HG03175 (cell line): ENCODE results near the gene SOS1.
"Not testable (repeated sequence)": the region's sequence is repeated elsewhere in the genome, so short reads cannot be mapped to it uniquely, and the experiment has no call there.

Source experiments
- ATAC-seq: cut with Tn5 transposase; IDR thresholded peaks from one replicate; pipeline ENCODE4 v1.9.1; 2021; ENCODE audit warnings: mild to moderate bottlenecking, moderate library complexity; ENCODE audit not compliant: unreplicated experiment

Gene SOS1

DNA sequence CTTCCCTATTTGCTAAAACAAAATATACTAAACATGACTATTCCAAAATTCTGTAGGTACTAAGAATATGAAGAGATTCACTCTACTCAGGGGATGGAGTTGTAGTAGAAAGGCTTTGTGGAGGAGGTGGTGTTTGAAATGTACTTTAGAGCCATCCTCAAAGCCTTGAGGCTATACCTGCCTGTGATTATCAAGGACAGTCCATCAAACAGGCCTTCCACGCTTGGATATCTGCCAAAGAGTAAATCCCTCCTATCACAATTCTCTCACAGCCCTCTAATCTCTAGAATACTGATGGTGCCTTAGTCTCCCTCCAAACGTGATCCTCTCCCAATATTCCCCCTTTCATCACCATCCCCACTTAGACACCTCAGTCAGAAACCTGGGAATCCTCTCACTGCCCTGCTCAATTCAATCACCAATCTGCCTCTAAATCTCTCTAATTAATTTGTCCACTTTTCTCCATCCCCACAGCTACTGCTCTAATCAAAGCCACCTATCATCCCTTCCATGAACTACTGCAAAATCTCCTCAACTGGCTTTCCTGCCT lies 13.1 kb downstream of the SOS1 start:
- no peak for ATAC-seq

DNA sequence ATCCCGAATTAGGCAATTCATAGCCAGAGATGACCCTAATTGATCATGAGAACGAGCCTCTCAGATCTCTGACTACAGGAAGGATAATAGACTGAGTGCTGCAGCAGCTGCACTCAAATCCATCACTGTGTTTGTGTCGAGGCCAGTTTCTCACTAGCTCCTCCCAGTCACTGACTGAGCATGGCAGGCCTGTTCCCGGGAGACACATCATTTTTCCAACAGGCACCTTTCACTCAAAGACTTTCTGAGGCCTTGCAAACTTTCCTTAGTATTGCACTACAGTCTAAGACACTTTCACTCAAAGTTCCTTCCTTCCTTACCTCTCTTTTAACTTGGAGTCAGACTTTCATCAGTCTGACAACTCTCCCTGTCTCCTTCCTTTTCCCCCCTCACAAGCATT lies 13.7 kb downstream of the SOS1 start:
- ATAC-seq = no peak

DNA sequence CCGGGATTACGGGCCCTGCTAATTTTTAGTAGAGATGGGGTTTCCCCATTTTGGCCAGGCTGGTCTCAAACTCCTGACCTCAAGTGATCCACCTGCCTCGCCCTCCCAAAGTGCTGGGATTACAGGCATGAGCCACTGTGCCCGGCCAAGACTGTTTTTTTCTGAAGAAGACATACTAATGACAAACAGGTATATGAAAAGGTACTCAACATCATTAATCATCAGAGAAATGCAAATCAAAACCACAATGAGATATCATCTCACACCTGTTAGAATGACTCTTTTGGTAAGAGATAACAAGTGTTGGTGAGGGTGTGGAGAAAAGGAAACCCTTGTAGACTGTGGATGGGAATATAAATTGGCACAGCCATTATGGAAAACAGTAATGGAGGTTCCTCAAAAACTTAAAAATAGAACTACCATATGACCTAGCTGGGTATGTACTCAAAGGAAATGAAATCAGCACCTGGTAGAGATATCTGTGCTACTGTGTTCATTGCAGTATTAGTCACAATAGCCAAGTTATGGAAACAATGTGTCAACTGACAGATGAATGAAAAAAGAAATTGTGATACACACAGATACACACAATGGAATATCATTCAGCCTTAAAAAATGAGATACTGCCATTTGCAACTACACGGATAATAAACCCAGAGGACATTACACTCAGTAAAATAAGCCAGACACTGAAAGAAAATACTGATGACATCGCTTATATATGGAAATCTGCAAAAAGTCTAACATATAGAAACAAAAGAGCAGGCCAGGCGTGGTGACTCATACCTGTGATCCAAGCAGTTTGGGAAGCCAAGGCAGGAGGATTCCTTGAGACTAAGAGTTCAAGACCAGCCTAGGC lies 20.8 kb downstream of the SOS1 start:
- peak; percentile 72 for ATAC-seq

DNA sequence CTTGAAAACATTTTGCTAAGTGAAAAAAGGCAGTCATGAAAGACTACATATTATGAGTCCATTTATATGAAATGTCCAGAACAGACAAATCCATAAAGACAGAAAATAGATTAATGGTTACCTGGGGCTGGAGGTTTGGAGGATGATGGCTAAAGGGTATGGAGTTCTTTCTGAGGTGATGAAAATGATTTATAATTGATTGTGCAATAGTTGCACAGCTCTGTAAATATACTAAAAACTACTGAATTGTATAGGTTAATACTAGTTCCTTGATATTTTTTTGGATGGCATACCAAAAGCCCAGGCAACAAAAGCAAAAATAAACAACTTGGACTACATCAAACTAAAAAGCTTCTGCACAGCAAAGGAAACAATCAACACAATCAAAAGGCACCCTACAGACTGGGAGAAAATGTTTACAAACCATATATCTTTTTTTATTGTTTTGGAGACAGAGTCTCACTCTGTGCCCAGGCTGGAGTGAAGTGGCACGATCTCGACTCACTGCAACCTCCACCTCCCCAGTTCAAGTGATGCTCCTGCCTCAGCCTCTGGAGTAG lies 21.5 kb downstream of the SOS1 start:
- ATAC-seq = no peak

DNA sequence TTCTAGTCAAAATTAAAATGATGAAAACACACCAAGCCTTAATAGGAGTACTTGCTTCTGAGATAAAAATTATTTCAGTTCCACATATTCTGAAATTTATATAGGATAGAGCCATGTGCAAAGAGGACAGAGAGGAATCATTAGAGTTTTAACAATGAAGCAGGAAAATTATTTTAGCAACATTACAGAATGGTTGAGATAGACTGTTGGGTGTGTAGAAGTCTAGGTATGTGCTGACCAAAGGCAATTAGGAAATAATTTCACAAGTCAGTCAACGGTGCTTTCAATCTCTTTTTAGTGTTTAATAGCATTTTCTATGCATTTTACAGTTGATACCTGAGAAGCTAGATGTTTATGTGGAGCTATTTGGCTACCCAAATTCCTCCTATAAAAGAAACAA lies 25.2 kb downstream of the SOS1 start:
- ATAC-seq = no peak

DNA sequence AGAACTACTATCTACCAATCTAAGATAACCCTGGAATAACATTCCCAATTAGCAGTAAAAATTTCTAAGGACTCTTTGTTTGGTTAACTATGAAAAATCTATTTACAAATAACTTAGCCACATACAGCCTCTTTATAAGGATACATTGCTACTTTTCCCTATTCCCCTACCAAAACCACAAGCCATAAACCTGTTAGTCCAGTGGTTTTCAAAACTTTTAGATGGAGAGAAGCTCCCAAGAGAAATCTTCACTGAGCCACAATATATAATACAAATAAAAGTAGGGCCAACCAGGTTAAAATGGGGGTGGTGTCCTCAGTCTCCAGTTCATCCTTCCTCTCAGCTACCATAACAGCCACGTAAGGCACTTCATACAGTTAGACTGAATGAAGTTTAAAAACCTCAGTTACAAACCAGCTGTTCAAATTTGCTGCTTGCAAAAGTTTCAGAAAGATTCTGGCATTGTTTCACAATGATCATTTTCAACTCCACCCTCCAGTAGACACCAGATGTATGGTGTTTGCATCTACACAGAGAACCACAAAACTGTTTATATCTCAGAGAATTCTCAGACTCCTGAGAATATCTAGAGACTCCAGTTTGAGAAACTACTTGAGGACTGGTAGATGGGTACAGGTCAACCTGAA lies 26.0 kb downstream of the SOS1 start:
- ATAC-seq = peak; percentile 71

DNA sequence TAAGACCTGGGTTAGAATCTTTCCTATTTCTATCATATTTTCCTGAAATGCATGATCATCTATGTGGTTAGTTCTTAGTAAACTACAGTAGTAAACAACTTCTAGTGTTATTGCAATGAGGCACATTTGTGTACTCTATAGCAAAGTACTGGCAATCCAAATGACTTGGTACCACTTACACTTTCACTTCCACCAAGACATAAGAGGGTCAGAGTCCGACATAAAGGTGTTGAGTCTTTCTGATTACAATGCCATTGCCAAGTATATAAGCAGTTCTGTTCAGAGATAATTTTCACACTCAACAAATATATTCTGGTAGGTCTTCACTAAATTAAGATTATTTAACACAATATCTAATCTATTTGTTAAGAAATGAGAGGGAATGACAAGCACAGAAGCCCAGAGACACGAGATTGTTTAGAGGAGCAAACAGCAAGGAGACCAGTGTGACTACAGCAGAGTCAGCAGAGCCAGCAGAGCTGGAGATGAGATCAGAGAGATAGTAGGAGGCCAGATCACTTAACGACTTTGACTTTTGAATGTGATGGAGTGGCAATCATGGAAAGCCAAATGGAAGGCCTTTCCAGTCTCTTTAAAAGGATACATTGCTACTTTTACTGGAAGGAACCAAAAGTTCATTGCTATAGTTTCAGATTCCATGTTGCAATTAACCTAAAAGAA lies 27.5 kb downstream of the SOS1 start:
- ATAC-seq = peak; percentile 54

DNA sequence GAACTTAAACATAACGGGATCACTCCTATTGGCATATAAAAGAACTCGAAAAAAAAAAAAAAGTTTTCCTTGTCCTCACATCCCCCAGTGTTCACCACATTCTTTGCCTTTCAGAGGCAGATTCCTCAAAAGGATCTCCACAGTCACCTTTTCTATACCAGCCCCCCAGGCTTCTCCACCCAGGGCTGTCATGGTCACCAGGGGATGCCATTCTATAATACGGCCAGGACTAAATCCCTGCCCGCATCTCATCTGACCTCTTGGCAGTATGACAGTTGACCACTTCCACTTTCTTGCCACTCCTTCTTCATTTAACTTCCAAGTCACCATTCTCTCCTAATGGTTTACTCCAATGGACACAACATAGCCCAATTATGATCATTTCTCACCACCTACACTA lies 29.3 kb downstream of the SOS1 start:
- no peak for ATAC-seq

DNA sequence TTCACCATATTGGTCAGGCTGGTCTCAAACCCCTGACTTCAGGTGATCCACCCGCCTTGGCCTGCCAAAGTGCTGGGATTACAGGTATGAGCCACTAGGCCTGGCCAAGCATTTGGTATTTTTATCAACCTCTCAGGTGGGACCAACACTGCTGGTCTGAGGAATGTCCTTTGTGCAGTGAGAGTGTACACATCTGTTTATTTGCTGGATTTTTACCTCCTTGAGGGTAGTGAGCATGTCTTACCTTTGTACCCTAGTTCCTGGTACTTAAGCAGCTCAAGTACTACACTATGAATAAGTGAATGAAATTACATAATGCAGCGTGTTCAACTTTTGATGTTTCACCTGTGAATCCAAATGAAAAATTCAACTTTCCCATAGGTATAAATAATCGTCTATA lies 29.8 kb downstream of the SOS1 start:
- no peak for ATAC-seq

DNA sequence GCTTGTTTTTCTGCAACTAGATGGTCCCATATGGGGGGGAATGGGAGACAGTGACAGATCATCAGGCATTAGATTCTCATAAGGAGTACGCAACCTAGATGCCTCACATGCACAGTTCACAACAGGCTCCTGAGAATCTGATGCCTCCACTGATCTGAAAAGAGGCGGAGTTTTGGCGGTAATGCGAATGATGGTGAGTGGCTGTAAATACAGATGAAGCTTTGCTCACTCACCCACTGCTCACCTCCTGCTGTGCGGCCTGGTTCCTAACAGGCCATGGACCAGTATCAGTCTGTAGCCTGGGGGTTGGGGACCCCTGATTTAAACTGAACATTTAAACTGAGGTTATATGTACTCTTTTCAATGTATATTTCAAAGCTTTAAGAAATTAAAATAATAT lies 40.7 kb downstream of the SOS1 start:
- ATAC-seq = no peak

DNA sequence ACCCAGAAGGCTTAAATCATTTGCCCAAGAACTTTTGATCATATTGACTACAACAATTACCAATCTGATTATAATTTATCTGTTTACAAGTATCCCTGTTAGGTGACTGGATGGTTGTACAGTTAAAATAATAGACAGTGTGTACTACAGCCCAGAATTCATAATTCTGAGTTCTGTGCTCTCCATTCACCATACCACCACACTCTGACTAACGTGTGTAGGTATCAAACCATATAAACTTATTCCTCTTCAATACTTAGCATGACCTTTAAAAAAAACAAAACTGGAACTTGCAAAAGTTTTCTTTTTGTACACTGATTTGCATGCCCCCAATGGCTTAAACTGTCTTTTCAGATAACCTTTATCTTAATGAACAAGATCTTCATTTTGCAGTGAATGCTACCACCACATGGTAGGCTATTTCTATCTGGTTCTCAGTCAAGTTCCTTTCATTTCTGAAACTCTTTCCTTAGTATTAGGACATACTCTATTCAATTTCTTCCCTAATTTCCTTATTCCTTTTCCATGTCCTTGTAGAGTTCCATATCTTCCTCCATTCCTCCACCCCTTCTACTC lies 50.9 kb downstream of the SOS1 start:
- no peak for ATAC-seq

DNA sequence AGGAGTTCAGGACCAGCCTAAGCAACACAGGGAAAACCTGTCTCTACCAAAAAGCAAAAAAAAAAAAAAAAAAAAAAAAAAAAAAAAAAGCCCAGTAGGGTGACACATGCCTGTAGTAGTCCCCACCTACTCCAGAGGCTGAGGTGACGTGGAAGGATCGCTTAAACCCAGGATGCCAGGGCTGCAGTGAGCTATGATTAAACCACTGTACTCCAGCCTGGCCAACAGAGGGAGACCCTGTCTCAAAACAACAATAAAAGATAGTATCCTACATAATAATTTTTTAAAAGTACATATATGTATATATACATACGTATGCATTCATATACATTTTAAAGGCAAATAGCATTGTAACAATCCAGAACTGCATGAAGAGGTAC lies 51.7 kb downstream of the SOS1 start:
- ATAC-seq = no peak

DNA sequence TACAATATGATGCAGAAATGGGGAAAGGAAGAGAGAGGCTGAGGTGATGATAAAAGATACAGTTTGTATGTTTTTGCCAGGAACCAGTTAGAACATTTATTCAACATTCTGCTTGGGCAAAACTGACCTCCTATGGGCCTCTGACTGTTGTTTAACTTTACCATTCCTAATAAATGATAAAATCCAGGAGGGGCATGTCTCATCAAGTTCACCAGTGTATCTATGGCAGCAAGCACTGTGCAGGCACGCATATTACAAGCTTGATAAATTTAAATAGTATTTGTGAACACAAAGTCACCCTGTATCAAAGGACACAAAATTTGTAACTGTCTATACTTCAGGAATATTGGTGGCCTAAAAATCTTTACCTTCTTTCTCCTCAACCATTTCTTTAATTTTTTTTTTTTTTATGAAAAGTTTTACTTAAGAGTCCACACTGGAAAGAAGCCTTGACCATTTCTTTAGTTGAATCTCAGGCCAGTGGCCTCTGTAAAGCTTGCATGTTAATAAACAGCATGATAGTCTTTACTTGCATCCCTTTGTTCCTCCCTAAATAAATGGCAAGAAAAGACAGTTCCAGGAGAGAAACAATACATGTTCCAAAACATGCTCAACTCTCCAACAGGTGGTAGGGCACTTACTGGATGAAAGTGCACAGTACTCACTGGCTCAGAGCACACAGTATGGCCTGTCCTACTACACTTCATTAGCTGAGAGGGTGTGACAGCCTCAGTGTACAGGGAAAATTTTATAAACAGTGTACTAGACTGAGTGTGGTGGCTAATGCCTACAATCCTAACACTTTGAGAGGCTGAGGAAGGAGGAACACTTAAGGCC lies 52.3 kb downstream of the SOS1 start:
- ATAC-seq = no peak

DNA sequence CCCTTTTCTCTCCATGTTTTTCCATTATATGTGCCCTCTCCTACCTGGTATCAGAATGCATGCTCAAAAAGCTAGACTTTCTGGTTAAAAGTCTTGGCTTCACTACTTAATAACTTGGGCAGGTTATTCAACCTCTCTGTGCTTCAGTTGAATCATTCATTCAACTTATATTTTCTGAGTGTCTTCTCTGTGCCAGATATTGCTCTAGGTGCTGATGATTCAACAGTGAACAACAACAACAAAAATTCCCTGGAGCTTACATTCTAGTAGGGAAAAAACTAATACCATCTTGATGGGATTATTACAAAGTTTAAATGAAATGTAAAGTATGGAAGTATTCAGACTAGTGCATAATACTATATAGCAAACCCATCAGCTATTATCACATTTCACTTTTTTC lies 55.2 kb downstream of the SOS1 start:
- ATAC-seq = no peak

DNA sequence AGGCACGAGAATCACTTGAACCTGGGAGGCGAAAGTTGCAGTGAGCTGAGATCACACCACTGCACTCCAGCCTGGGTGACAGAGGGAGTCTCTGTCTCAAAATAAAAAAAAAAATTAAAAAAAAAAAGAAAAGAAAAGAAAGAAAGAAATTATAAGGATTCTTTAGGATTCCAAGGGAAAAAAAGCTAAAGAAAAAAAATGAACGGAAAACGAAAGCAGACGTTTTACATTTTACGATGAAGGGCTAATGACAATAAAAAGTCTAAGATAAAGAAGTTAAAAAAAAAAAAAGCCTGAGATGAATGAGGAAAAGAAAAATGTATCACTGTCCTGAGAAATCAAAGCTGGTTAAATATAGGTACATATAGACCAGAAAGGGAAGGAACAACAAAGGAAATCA lies 58.5 kb downstream of the SOS1 start:
- ATAC-seq = no peak

DNA sequence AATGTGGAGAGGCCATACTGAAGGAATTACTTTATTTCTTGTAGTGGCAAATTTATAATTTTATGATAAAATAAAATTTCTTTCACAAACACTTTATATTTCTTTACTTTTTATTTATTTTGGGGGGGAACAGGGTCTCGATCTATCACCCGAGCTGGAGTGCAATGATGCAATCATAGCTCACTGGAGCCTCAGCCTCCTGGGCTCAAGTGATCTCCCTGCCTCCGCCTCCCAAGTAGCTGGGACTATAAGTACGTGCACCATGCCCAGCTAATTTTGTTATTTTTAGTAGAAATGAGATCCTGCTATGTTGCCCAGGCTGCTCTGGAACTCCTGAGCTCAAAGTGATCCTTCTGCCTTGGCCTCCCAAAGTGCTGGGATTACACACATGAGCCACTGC lies 59.6 kb downstream of the SOS1 start:
- no peak for ATAC-seq

DNA sequence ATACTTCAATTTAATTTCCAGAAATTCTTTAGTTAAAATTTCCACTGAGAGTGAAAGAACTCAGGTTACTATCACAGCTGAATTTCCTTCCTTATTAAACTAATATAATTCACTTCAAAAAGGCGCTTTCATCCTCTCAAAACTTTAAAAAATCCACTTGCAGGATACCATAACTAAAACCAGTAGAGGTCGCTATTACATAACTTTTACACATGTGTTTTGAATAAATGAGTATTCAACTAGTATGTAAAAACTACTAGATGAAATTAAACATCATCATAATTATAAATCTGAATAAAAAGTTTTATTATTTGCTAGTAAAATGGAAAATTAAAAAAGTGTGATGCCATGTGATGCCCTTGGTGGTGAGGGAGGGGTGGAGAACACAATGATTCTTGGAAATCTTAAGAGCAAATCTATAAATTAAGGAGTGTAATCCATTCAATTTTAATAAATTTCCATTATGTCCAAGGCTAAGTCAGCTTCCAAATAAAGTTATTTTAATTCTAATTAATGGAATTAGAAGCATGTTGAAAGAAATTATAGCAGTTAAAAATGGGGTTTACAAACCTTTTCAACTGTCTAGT lies 61.4 kb downstream of the SOS1 start:
- peak; percentile 52 for ATAC-seq

DNA sequence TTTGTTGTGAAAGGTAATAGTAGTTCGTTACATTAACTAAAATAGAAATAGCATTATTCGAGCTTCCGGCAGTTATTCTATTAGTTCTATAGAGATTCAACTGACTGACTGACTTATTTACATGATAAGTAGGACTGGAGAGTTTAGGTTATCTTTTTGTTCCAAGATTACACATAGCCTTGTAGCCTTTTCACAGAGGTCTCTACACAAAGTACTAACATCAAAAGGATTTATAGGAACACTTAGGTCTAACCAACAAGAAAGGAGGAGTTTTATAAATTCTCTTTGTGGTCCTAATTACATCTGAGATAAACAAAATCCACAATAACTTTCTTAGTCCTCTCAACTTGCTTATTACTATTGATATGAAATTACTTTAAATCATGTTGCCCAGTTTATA lies 62.8 kb downstream of the SOS1 start:
- ATAC-seq = no peak

DNA sequence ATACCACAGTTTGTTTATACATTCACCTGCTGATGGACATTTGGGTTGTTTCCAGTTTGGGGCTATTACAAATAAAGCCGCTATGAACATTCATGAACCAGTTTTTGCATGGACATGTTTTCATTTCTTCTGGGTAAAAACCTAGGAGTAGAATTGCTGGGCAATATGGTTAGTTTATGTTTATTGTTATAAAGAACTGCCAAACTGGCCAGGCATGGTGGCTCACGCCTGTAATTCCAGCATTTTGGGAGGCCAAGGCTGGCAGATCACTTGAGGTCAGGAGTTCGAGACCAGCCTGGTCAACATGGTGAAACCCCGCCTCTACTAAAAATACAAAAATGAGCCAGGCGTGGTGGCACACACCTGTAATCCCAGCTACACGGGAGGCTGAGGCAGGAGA lies 68.2 kb downstream of the SOS1 start:
- not testable (repeated sequence) for ATAC-seq

DNA sequence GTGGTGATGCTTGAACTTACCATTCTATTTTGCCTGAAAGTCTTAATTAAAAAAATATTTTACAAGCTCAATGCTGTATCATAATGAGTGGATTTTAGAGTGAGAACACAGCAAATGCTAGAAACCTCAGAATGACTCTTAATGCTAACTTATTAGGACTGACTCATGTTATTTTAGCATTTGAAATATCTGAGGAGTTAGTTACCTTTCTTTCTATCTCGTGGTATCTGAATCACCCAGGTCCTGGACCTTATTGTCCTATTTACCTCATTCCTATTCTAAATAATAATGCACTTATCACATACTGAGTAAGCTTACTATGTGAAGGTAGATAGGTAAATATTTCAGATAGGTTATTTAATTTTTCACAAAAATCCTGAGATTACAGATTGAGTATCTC lies 70.7 kb downstream of the SOS1 start:
- no peak for ATAC-seq
